Lung (tissue), 12 donors: ENCODE data around the gene CEP131. TPM values are rescaled to one million over a fixed set of nuclear protein-coding genes. Genes with fewer than 3 reads are reported as not detected.
A peak's percentile ranks its signal among the peaks of the same experiment; 100 is the strongest.

Experiments used
- ATAC-seq: fragments of 200-7000 bp; cut with Tn5 transposase; one replicate; pipeline ENCODE4 v1.9.1; 2020; ENCODE audit warnings: moderate number of reproducible peaks; ENCODE audit not compliant: insufficient read depth, low FRiP score
- DNase-seq, 3 donors: peaks; one replicate each; pipeline ENCODE4 v3.0.0-alpha.2; 2013 to 2017
- H3K27ac ChIP-seq, 2 donors: one replicate each; pipeline ENCODE4 v1.5.1; 2013; ENCODE audit warnings: mild to moderate bottlenecking in 2 of 2, moderate library complexity in 2 of 2, control low read depth in 1 of 2, inconsistent platforms in 1 of 2, low read depth in 1 of 2, low read length in 1 of 2
- H3K27me3 ChIP-seq, 3 donors: one replicate each; pipeline ENCODE4 v1.5.1; 2013; ENCODE audit warnings: low read length in 2 of 3; ENCODE audit not compliant: control insufficient read depth in 3 of 3, insufficient read depth in 3 of 3
- H3K36me3 ChIP-seq, 4 donors: one replicate each; pipeline ENCODE4 v1.5.1; 2013; ENCODE audit warnings: low read length in 4 of 4, mild to moderate bottlenecking in 1 of 4, moderate library complexity in 1 of 4; ENCODE audit not compliant: control insufficient read depth in 4 of 4, insufficient read depth in 4 of 4
- H3K4me1 ChIP-seq, 5 donors: one replicate each; pipeline ENCODE4 v1.5.1; 2013; ENCODE audit warnings: low read length in 5 of 5, mild to moderate bottlenecking in 2 of 5, moderate library complexity in 1 of 5; ENCODE audit not compliant: control insufficient read depth in 5 of 5, insufficient read depth in 5 of 5
- H3K4me3 ChIP-seq: one replicate; pipeline ENCODE4 v1.5.1; 2013; ENCODE audit warnings: mild to moderate bottlenecking, control low read depth, moderate library complexity
- H3K9ac ChIP-seq, 2 donors: one replicate each; pipeline ENCODE4 v1.5.1; 2013; ENCODE audit warnings: low read length in 2 of 2, control low read depth in 1 of 2; ENCODE audit not compliant: insufficient read depth in 1 of 2
- H3K9me3 ChIP-seq, 4 donors: one replicate each; pipeline ENCODE4 v1.5.1; 2013; ENCODE audit warnings: low read length in 3 of 4, mild to moderate bottlenecking in 1 of 4, moderate library complexity in 1 of 4; ENCODE audit not compliant: control insufficient read depth in 4 of 4, insufficient read depth in 3 of 4
- CTCF ChIP-seq: IDR thresholded peaks from 2 replicates; pipeline ENCODE4 v1.5.1; 2012; ENCODE audit warnings: mild to moderate bottlenecking; ENCODE audit errors: control extremely low read depth, extremely low read depth
- WGBS, 2 donors: extraction: QIAGEN DNeasy Blood & Tissue Kit; methylation state at CpG; one replicate each; pipeline ENCODE4 v1.1.7; 2013; 5-methylcytosine and 5-hydroxymethylcytosine counted together
- polyA plus RNA-seq, 2 donors: library from polyadenylated mRNA; stranded (reverse); fragments of 200-250 nt; gene quantifications; one replicate each; pipeline ENCODE4 v1.2.1, GENCODE V29; 2013
- total RNA-seq, 2 donors: library from RNA; depleted of rRNA in 1 of 2; stranded (reverse); fragments of >200 nt in 1 of 2; gene quantifications; one replicate each; pipeline ENCODE4 v1.2.1, GENCODE V29; 2014 to 2021
- donor health status: control.
- donor health status: control.
- donor health status: Bipolar disorder and iron deficiency.
- donor health status: healthy.
- donor health status: DM: yes; HTN: yes; CAD: no.

The CEP131 gene
- total and polyA plus RNA-seq, 4 donors = 7.0 to 14.5 (median 10.9) TPM

GRCh38 chr17:81143200-81143527 is 79.6 kb downstream of the CEP131 start:
- Histone ChIP-seq H3K4me1 (peaks cover 0 to 2% (median 0%) of the 10 kb centered on the region in 5 donors), H3K27ac (no peak overlapping the region), H3K4me3 (no peak overlapping the region), H3K36me3 (no peaks in the 10 kb centered on the region), H3K27me3 (no peaks in the 10 kb centered on the region), H3K9ac (no peak overlapping the region), H3K9me3 (no peaks in the 10 kb centered on the region)
- ATAC-seq (no peak), DNase-seq (no peak)
- WGBS, 2 donors = 69 to 88% methylated on average over 3 to 11 of the region's 11 CpGs
- TF ChIP-seq CTCF = no peak

GRCh38 chr17:81142301-81143199 is 80.2 kb downstream of the CEP131 start:
- H3K36me3 ChIP-seq = no peaks in the 10 kb centered on the region
- H3K4me1 ChIP-seq = peaks cover 0 to 2% (median 0%) of the 10 kb centered on the region in 5 donors
- DNase-seq (peak; percentile 83 to 85 (median 84)), ATAC-seq (peak; percentile 63)
- TF ChIP-seq CTCF = peak; percentile 81
- H3K27ac ChIP-seq = no peak overlapping the region
- H3K9me3 ChIP-seq = no peaks in the 10 kb centered on the region
- H3K27me3 ChIP-seq = no peaks in the 10 kb centered on the region
- H3K9ac ChIP-seq = no peak overlapping the region
- no peak overlapping the region for H3K4me3 ChIP-seq
- WGBS, 2 donors = 34 to 49% methylated on average over 24 to 25 of the region's 25 CpGs

- Histone ChIP-seq H3K4me1 (peaks cover 0 to 2% (median 0%) of the 10 kb centered on the region in 5 donors), H3K9me3 (no peaks in the 10 kb centered on the region), H3K27me3 (no peaks in the 10 kb centered on the region), H3K36me3 (no peaks in the 10 kb centered on the region), H3K9ac (no peak overlapping the region), H3K27ac (no peak overlapping the region), H3K4me3 (no peak overlapping the region)
- TF ChIP-seq CTCF = no peak
- WGBS, 2 donors = 95 to 97% methylated on average over 28 to 37 of the region's 37 CpGs
- ATAC-seq (no peak), DNase-seq (no peak)
Measured at GRCh38 chr17:81140695-81141094, 82.1 kb downstream of the CEP131 start.
